ENCODE measurements around the gene VSTM4. TPM values are rescaled to one million over a fixed set of nuclear protein-coding genes. Genes with fewer than 3 reads are reported as not detected.

Gene VSTM4
- polyA plus RNA-seq, 1 experiment, result 4.4 TPM

DNA sequence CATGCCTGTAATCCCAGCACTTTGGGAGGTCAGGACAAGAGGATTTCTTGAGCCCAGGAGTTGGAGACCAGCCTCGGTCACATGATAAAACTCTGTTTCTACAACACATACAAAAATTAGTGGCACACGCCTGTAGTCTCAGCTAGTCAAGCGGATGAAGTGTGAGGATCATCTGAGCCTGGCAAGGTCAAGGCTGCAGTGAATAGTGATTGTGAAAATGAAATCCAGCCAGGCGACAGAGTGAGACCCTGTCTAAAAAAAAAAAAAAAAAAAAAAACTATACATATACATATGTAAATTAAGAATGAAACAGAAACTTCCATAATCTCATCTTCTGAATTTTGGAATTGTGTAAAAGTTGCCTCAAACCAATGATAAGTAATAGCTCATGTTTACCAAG, 36.7 kb upstream of the VSTM4 start:
- ChIA-PET CTCF (no interaction called here), POLR2A (no interaction called here)
- DNase-seq (ENCODE audit: low read depth), result no peak
- Histone ChIP-seq H3K27me3 (ENCODE audit: control insufficient read depth, insufficient read depth, low read length) (no peaks in the 10 kb centered on the region), H3K36me3 (ENCODE audit: control insufficient read depth, insufficient read depth, low read length) (no peaks in the 10 kb centered on the region), H3K4me3 (ENCODE audit: low read depth, low read length) (no peak overlapping the region)
- TF ChIP-seq, protein P1, sequence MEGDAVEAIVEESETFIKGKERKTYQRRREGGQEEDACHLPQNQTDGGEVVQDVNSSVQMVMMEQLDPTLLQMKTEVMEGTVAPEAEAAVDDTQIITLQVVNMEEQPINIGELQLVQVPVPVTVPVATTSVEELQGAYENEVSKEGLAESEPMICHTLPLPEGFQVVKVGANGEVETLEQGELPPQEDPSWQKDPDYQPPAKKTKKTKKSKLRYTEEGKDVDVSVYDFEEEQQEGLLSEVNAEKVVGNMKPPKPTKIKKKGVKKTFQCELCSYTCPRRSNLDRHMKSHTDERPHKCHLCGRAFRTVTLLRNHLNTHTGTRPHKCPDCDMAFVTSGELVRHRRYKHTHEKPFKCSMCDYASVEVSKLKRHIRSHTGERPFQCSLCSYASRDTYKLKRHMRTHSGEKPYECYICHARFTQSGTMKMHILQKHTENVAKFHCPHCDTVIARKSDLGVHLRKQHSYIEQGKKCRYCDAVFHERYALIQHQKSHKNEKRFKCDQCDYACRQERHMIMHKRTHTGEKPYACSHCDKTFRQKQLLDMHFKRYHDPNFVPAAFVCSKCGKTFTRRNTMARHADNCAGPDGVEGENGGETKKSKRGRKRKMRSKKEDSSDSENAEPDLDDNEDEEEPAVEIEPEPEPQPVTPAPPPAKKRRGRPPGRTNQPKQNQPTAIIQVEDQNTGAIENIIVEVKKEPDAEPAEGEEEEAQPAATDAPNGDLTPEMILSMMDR (IDR thresholded peaks at IDR 0.05; ENCODE audit: insufficient read depth, low read depth, low read length), result no peak

DNA sequence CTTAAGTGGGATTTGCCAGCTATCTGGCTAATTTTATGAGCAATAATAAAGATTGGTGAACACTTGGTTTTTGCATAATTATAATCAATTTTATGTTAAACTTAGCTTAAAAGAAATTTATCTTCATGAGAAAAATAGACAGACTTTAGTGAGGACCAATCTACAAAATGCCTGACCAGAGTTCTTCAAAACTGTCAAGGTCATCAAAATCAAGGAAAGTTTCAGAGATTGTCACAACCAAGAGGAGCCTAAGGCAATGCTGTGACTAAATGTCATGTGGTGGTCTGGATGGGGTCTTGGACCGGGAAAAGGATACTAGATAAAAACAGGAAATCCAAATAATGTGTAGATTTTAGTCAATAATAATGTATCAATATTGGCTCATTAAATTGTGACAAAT, 36.2 kb upstream of the VSTM4 start:
- Histone ChIP-seq H3K27me3 (ENCODE audit: control insufficient read depth, insufficient read depth, low read length) (no peaks in the 10 kb centered on the region), H3K36me3 (ENCODE audit: control insufficient read depth, insufficient read depth, low read length) (no peaks in the 10 kb centered on the region), H3K4me3 (ENCODE audit: low read depth, low read length) (no peak overlapping the region)
- CTCF ChIA-PET, result no interaction called here
- POLR2A ChIA-PET, result no interaction called here
- no peak for DNase-seq (ENCODE audit: low read depth)
- TF ChIP-seq, protein P1 (IDR thresholded peaks at IDR 0.05; ENCODE audit: insufficient read depth, low read depth, low read length), result no peak

GRCh38 chr10:49151025-49151445, 35.7 kb upstream of the VSTM4 start:
- H3K27me3 ChIP-seq (ENCODE audit: control insufficient read depth, insufficient read depth, low read length), result no peaks in the 10 kb centered on the region
- H3K4me3 ChIP-seq (ENCODE audit: low read depth, low read length), result no peak overlapping the region
- TF ChIP-seq, protein P1 (IDR thresholded peaks at IDR 0.05; ENCODE audit: insufficient read depth, low read depth, low read length), result no peak
- DNase-seq (ENCODE audit: low read depth), result no peak
- ChIA-PET POLR2A (no interaction called here), CTCF (interaction anchor here (1.6 kb wide), 1 partner anchor 169 kb away, joined by 3 read pairs; no protein-coding TSS in a partner anchor)
- H3K36me3 ChIP-seq (ENCODE audit: control insufficient read depth, insufficient read depth, low read length), result no peaks in the 10 kb centered on the region

- DNase-seq (ENCODE audit: low read depth), result no peak
- POLR2A ChIA-PET, result no interaction called here
- Histone ChIP-seq H3K4me3 (ENCODE audit: low read depth, low read length) (no peak overlapping the region), H3K27me3 (ENCODE audit: control insufficient read depth, insufficient read depth, low read length) (peaks cover 2% of the 10 kb centered on the region; the same call in 1 of the 2 replicates), H3K36me3 (ENCODE audit: control insufficient read depth, insufficient read depth, low read length) (no peaks in the 10 kb centered on the region)
- CTCF ChIA-PET, result interaction anchor here (1.1 to 1.6 kb wide), 2 partner anchors 11 to 168 kb away, joined by 3 to 4 read pairs; no protein-coding TSS in a partner anchor
- TF ChIP-seq, protein P1 (IDR thresholded peaks at IDR 0.05; ENCODE audit: insufficient read depth, low read depth, low read length), result no peak
Observed at GRCh38 chr10:49150426-49150825, 35.1 kb upstream of the VSTM4 start.

- Histone ChIP-seq H3K27me3 (ENCODE audit: control insufficient read depth, insufficient read depth, low read length) (peaks cover 2% of the 10 kb centered on the region; the same call in 1 of the 2 replicates), H3K4me3 (ENCODE audit: low read depth, low read length) (no peak overlapping the region), H3K36me3 (ENCODE audit: control insufficient read depth, insufficient read depth, low read length) (no peaks in the 10 kb centered on the region)
- ChIA-PET POLR2A (no interaction called here), CTCF (interaction anchor here (1.1 to 1.6 kb wide), 2 partner anchors 12 to 168 kb away, joined by 3 to 4 read pairs; no protein-coding TSS in a partner anchor)
- TF ChIP-seq, protein P1 (IDR thresholded peaks at IDR 0.05; ENCODE audit: insufficient read depth, low read depth, low read length), result no peak
- no peak for DNase-seq (ENCODE audit: low read depth)
Observed at GRCh38 chr10:49149881-49150280, 34.6 kb upstream of the VSTM4 start.
